Osteocyte (in vitro differentiated cells): ENCODE results near the gene RABL6. TPM values are rescaled to one million over a fixed set of nuclear protein-coding genes. Genes with fewer than 3 reads are reported as not detected.

Source experiments
- DNase-seq: peaks from one replicate; pipeline ENCODE4 v3.0.0; 2021; ENCODE audit warnings: mixed read lengths; ENCODE audit not compliant: unreplicated experiment; ENCODE audit errors: extremely low spot score
- H3K27ac Mint-ChIP-seq: one replicate; pipeline ENCODE4 v1.8.0; 2021; ENCODE audit warnings: mild to moderate bottlenecking, mixed read lengths; ENCODE audit not compliant: unreplicated experiment
- H3K27me3 Mint-ChIP-seq: one replicate; pipeline ENCODE4 v1.8.0; 2021; ENCODE audit warnings: mixed read lengths; ENCODE audit not compliant: unreplicated experiment
- H3K36me3 Mint-ChIP-seq: one replicate; pipeline ENCODE4 v1.8.0; 2021; ENCODE audit warnings: mixed read lengths; ENCODE audit not compliant: unreplicated experiment
- H3K4me1 Mint-ChIP-seq: one replicate; pipeline ENCODE4 v1.8.0; 2021; ENCODE audit warnings: mixed read lengths; ENCODE audit not compliant: unreplicated experiment
- H3K4me3 Mint-ChIP-seq: one replicate; pipeline ENCODE4 v1.8.0; 2021; ENCODE audit warnings: mild to moderate bottlenecking, moderate library complexity, mixed read lengths; ENCODE audit not compliant: unreplicated experiment
- H3K9me3 Mint-ChIP-seq: one replicate; pipeline ENCODE4 v1.8.0; 2021; ENCODE audit warnings: mixed read lengths; ENCODE audit not compliant: unreplicated experiment
- CTCF ChIP-seq: fragments of 200-600 bp; sonication (generic); IDR thresholded peaks from 2 replicates; pipeline ENCODE4 v1.5.0; 2021; ENCODE audit warnings: antibody characterized with exemption, mild to moderate bottlenecking, moderate library complexity
- total RNA-seq: library from RNA; stranded (reverse); gene quantifications from 2 replicates; pipeline ENCODE4 v1.2.1, GENCODE V29; 2021

RABL6 gene
- total RNA-seq, 1 donor from 2014 or later: 84.7 TPM

DNA sequence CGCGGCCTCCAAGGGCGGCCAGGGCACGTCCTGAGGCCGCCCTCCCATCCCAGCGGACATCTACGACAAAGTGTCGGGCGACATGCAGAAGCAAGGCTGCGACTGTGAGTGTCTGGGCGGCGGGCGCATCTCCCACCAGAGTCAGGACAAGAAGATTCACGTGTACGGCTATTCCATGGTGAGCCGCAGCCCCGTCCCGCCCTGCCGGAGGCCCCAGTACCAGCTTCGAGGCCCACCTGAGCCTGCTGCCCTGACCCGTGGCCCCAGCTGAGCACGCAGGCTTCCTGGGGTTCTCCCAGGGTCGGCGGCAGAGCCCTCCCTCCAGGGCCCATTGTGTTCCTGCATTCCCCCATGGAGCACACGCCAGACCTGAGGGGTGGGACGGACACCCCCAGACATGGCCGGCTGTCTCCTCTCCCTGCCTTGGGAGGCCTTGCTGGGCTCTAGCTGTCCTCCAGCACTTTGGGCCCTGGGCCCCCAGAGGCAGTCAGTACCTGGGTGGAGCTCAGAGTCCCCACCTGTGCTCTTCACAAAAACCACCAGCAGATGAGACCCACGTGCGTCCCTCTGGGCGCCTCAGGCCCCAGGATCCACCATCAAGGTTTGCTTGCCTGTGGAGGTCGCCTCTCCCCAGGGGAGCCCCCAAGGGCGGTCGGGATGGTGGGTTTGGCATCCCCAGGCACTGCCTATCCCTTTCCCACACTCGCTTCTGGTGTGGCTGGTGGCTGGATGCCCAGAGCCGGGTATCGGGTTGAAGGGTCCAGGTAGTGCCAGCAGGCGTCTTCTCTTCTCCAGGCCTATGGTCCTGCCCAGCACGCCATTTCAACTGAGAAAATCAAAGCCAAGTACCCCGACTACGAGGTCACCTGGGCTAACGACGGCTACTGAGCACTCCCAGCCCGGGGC, 42.5 kb downstream of the RABL6 start:
- Mint-ChIP-seq H3K4me3 (peak overlapping the region; percentile 94), H3K27ac (peak overlapping the region; percentile 83), H3K4me1 (peaks cover 22% of the 10 kb centered on the region), H3K27me3 (no peaks in the 10 kb centered on the region), H3K36me3 (no peaks in the 10 kb centered on the region), H3K9me3 (no peaks in the 10 kb centered on the region)
- no peak for DNase-seq
- TF ChIP-seq CTCF: no peak

DNA sequence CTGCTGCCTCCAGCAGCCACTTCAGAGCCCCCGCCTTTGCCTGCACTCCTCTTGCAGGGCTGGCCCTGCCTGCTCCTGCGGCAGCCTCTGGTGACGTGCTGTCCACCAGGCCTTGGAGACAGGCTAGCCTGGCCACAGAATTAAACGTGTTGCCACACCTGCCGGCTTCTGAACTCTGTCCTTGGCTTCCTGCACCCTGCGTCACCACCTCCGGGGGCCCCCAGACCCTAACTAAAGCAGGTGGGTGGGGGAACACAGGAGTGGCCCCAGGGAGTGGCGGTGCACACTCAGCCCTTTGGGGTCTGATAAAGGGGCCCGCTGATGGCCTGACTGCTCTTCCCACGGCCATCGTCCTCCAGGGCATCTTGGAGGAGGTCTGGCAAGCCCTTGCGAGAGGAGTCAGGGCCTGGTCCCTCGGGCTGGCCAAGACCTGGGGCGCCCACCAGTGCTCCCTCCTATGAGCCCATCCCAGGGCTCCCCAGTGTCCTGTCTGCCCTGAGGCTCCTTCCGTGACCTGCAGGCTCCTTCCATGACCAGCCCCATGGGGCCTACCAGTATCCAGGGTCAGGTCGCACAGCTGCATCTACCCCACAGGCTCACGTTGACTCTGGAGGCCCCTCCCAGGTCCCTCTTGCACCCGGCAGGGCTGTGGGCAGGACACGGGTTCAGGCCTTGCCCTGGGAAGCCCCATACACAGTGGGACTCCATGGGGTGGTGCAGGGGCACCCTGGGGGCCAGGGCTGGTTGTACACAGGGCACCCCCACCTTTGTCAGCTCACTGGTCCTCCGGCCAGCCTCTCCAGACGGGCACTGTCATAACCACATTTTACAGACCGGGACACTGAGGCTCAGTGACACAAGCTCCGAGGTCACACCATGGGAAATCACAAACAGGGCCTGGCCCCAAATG, 43.4 kb downstream of the RABL6 start:
- no peak overlapping the region for H3K27ac Mint-ChIP-seq
- H3K27me3 Mint-ChIP-seq: no peaks in the 10 kb centered on the region
- no peaks in the 10 kb centered on the region for H3K36me3 Mint-ChIP-seq
- no peaks in the 10 kb centered on the region for H3K9me3 Mint-ChIP-seq
- peak overlapping the region; percentile 94 for H3K4me3 Mint-ChIP-seq
- DNase-seq: no peak
- peaks cover 22% of the 10 kb centered on the region for H3K4me1 Mint-ChIP-seq
- no peak for TF ChIP-seq CTCF

DNA sequence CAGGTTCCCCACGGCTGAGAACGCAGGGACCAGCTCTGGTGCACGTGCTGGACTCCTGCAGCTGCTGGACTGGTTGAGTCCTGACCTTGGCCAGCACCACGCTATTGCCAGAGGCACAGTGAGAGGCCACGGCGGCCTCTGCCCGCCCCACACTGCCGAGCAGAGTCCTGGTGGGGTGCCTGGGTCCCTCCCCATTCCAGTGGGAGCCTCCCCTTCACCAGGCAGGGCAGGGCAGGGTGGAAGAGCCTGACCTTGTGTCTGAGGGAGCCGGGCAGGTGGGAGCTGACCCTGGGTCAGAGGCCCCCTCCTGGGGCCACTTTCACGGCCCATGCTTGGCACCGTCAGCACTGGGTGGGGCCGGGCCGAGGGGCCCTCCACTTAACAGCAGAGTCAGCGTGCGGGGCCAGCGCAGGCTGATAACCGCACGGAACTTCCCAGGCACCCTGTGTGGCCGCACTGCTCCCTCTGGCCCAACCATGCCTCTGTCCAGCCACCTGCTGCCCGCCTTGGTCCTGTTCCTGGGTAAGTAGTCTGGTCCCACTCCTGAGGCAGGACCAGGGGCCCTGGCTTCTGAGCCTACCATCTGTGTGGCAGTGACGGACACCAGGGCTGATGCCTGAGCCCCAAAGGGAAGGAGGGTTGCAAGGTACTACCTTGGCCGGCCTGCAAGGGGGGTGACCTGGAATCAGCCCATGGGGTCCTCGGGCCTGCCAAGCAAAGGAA, 44.4 kb downstream of the RABL6 start, which contains the start of gene MAMDC4:
MAMDC4 (plus strand) TSS at position 406 of the 723 bp plus-strand sequence; CDS start at position 477, 71 bp downstream.
- no peak for DNase-seq
- no peak for TF ChIP-seq CTCF
- Mint-ChIP-seq H3K27me3 (no peaks in the 10 kb centered on the region), H3K36me3 (no peaks in the 10 kb centered on the region), H3K4me1 (peaks cover 17% of the 10 kb centered on the region), H3K9me3 (no peaks in the 10 kb centered on the region), H3K27ac (no peak within 1 kb of the TSS), H3K4me3 (no peak within 1 kb of the TSS)

- Mint-ChIP-seq H3K4me3 (no peak overlapping the region), H3K27ac (no peak overlapping the region), H3K4me1 (peaks cover 13% of the 10 kb centered on the region), H3K36me3 (no peaks in the 10 kb centered on the region), H3K27me3 (no peaks in the 10 kb centered on the region), H3K9me3 (no peaks in the 10 kb centered on the region)
- no peak for DNase-seq
- no peak for TF ChIP-seq CTCF
These were observed 45.2 kb downstream of the RABL6 start for GRCh38 chr9:136852664-136853595.
